ENCODE measurements around the gene EFCAB13.

DNA sequence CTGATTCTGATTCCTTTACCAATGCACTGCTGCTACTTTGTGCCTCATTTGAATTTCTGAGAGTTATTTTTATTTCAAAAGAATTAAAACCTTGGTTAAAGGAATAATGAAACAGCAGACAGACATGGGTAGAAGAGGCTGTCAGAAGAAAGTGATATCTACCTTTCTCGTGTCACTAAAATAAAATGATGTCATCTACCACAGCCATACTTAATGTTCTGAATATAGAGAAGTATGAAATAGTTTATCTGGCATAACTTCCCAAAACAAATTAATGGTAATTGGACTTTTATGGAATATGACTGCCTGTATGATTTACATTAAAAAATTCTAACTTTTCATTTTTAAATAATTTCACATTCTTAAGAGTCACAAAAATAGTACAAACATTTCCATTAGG, 52.5 kb downstream of the EFCAB13 start:
- no peak for TF ChIP-seq POLR2A (IDR thresholded peaks at IDR 0.05)
- TF ChIP-seq, protein P1, sequence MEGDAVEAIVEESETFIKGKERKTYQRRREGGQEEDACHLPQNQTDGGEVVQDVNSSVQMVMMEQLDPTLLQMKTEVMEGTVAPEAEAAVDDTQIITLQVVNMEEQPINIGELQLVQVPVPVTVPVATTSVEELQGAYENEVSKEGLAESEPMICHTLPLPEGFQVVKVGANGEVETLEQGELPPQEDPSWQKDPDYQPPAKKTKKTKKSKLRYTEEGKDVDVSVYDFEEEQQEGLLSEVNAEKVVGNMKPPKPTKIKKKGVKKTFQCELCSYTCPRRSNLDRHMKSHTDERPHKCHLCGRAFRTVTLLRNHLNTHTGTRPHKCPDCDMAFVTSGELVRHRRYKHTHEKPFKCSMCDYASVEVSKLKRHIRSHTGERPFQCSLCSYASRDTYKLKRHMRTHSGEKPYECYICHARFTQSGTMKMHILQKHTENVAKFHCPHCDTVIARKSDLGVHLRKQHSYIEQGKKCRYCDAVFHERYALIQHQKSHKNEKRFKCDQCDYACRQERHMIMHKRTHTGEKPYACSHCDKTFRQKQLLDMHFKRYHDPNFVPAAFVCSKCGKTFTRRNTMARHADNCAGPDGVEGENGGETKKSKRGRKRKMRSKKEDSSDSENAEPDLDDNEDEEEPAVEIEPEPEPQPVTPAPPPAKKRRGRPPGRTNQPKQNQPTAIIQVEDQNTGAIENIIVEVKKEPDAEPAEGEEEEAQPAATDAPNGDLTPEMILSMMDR (IDR thresholded peaks at IDR 0.05) = no peak

Data from right lobe of liver (tissue), 4 donors.